Colon (tissue), 2 donors: ENCODE measurements around the gene ROBO1.

ENCODE experiments used
- FAIRE-seq: peaks from 2 replicates; lab custom pipeline; 2012; peaks lifted over from hg19 to GRCh38; lab: Jason Lieb, UNC
- donor health status: control.
- donor health status: control.

ROBO1 gene

GRCh38 chr3:79461129-79461792 lies 306.5 kb downstream of the ROBO1 start:
- no peak for FAIRE-seq

DNA sequence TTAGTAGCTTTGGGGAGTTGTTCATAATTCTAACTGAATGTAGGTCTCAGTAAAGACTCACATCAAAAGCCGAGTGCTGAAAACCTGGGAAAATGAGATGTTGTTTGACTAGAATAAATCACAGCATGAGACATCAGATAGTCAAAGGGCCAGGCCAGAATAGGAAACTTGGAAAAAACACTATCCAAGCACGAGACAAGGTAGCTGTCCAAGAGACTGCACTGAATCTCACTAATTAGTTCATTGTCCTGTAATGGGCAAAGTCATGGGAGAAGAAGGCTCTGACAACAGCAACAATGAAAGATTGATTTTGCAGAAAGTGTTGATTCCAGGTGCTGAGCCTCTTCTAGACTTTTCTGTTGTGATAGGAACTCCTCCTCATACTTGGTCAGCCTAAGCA lies 314.2 kb downstream of the ROBO1 start:
- no peak for FAIRE-seq

GRCh38 chr3:79436387-79436786 lies 331.4 kb downstream of the ROBO1 start:
- no peak for FAIRE-seq

GRCh38 chr3:79427081-79427480 lies 340.7 kb downstream of the ROBO1 start:
- FAIRE-seq = no peak

DNA sequence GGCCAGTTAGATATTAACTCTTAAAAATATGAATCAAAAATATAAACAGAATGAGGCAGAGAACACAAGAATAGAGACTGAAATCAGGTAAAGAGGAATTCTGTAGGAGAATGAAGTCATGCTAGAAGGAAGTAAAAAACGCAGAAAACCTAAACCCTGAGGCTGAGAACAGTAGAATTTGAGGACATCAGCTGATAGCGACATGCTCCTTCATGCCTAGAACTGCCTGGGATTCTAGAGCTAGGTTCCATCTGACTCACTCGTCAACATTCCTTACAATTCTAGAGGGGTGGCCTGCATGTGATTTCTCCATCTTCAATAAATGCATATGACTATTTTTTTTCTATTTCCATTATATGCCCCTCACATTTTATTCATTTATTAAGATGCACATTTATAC lies 343.0 kb downstream of the ROBO1 start:
- no peak for FAIRE-seq

GRCh38 chr3:79423417-79423816 lies 344.4 kb downstream of the ROBO1 start:
- no peak for FAIRE-seq

DNA sequence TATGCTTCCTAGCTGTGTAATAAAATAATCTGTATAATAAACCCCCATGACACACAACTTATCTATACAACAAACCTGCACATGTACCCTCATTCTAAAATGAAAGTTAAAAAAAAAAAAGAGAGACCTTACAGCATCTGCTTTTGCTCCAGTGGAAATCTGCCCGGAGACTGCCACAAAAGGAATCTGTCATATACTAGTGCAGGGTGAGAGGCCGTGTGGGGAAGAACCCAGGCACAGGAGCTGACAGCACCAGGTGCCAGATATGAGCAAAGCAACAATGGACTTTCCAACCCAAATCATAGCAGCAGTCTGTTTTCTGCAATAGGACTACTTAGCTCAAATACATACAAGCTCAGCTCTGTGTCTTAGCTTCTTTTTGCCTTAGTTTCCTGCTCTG lies 346.5 kb downstream of the ROBO1 start:
- no peak for FAIRE-seq

GRCh38 chr3:79418855-79419621 lies 348.8 kb downstream of the ROBO1 start:
- FAIRE-seq = no peak

DNA sequence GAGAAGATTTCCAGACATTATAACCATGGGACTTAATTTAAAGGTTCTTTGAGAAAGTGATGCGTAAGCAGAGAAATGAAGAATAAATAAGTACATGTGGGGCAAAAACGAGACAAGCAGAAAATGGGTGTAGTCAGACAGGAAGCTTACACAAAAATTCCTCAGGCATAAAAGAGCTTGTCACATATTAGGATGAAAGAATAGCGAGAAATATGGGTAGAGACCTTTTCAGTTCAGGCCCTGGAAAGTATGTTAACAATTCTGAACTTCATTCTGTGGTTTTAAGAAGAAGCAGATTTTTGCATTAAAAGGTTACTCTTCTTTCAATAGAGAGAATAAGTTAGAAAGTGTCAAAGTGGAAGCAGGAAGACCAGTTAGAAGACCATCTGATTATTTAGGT lies 352.4 kb downstream of the ROBO1 start:
- FAIRE-seq = no peak

- FAIRE-seq = no peak
These were observed 353.0 kb downstream of the ROBO1 start for GRCh38 chr3:79414806-79415205.

DNA sequence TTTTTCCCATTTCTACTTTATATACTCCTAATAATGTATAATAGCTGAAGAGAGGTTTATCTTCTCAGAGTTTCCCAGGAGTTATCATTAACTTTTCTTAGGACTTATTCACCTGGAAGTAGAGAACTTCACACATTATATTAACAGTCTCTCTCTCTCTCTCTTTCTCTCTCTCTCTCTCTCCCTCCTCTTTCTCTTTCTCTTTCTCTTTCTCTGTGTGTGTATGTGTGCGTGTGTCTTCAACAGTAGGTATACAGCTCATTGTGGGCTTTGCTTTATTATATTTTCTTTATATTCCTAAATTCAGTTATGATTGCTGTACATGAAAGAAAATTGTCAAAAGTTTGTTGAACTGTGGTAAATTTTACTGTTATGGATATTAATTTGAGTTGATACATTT lies 353.8 kb downstream of the ROBO1 start:
- no peak for FAIRE-seq

- no peak for FAIRE-seq
These were observed 355.3 kb downstream of the ROBO1 start for GRCh38 chr3:79412537-79412936.

GRCh38 chr3:79410617-79411016 lies 357.2 kb downstream of the ROBO1 start:
- no peak for FAIRE-seq

GRCh38 chr3:79410136-79410535 lies 357.7 kb downstream of the ROBO1 start:
- no peak for FAIRE-seq

DNA sequence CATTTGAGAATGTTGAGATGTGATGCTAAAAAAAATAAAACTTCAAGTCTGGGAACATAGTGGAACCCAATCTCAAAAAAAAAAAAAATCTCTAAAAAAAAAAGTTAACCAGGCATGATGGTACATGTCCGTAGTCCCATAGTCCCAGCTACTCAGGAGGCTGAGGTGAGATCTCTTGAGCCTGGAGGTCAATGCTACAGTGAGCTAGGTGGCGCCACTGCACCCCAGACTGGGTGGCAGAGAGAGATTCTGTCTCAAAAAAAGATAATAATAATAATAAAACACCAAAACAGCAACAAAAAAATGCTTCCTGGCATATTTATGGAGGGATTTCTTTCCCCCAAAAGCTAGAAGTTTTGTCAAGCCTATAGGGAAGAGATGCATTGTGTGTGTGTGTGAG lies 361.6 kb downstream of the ROBO1 start:
- no peak for FAIRE-seq

- FAIRE-seq = no peak
These were observed 362.6 kb downstream of the ROBO1 start for GRCh38 chr3:79405183-79405582.

GRCh38 chr3:79396595-79396994 lies 371.2 kb downstream of the ROBO1 start:
- no peak for FAIRE-seq

DNA sequence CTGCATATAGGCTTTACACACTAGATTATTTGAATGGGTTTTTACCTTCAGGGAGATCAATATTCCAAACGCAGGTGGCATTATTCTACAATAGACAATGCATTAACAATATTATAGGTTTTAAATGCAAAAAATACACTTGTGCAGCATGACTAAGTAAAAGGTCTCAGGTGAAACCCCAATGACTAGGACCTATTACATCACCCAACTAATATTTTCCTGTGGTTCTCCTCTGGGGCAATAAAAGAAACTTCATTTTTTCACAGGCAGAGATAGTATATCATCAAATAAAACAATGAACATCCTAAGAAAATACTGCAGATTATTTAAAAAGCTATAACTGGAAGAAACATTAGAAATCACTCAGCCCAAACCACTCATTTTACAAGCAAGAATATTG lies 375.3 kb downstream of the ROBO1 start:
- no peak for FAIRE-seq

DNA sequence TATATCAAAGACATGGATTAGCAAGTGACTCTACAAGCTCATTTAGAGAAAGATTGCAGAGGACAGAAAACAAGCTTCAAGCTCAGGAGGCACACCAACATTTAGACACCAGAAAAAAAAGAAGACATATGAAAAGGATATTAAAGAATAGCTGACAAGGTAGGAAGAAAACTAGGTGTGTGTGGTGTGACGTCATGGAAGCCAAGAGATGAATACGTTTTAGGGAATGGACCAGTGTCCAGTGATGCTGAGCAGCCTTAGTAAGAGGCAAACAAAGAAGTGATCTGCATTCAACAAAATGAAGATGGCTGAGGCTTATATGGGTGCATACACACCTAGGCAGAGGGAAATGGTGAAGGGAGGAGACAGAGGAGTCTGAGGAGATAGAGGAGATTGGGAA lies 377.4 kb downstream of the ROBO1 start:
- FAIRE-seq = no peak

GRCh38 chr3:79385211-79385610 lies 382.6 kb downstream of the ROBO1 start:
- no peak for FAIRE-seq

DNA sequence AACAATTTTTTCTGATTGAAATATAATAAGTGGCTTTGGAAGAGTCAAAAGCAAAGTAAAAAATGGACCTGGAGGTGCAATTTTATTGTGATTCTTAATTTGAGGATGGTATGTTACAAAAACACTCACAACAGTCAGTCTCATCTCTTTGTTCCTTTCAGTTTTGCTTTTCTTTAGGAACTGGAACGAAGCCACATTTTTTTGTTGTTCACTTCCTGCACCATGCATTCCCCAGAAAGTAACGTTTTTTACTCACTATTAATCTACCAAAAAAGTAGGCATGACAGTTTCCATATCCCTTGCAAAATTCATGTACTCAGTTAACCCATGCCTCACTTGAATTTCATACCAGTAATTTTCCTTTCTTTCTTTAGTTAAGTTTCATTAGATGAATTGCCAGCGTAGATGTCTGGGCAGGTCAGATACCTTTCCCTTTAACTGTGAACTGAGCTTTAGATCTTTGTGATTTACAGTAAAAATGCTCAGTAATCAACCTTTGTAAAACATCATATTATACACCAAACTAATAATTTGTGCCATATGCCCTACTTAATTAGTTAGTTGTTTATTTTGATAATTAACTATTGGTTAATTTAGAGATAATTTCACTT lies 384.3 kb downstream of the ROBO1 start:
- FAIRE-seq = no peak

GRCh38 chr3:79380581-79380980 lies 387.2 kb downstream of the ROBO1 start:
- FAIRE-seq = no peak

DNA sequence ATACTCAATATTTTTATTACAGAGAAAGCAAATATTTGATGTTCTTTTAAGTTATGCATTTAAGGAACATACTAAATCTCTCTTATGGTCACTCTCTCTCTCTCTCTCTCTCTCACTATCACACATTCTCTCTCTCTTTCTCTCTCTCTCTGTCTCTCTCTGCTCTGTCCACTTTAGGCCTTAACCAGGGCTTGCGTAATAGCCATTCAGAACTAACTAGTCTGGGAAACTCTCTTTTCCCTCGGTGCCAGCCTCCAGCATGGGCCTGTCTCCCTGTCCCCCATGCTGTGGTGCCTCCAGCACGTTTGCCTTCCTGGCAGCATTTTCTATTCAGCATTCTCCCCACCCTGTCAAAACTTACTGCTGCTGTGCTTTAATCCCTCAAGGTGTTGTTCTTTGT lies 389.7 kb downstream of the ROBO1 start:
- no peak for FAIRE-seq

GRCh38 chr3:79369306-79369705 lies 398.5 kb downstream of the ROBO1 start:
- no peak for FAIRE-seq
